Jurkat, Clone E6-1 (cell line): ENCODE results near the gene CYTH3. TPM values are rescaled to one million over a fixed set of nuclear protein-coding genes. Genes with fewer than 3 reads are reported as not detected.
A peak's percentile ranks its signal among the peaks of the same experiment; 100 is the strongest.
"Not testable (repeated sequence)": the region's sequence is repeated elsewhere in the genome, so short reads cannot be mapped to it uniquely, and the experiment has no call there.

Experiments used
- DNase-seq: peaks from one replicate; pipeline ENCODE4 v3.0.0-alpha.2; 2011; ENCODE audit warnings: low read depth, low spot score
- H3K4me3 ChIP-seq: 2 replicates; pipeline ENCODE4 v1.5.1; 2011; ENCODE audit warnings: mild to moderate bottlenecking, low read length, control low read depth, moderate library complexity
- polyA plus RNA-seq: library from polyadenylated mRNA; unstranded; fragments of >200 nt; gene quantifications from one replicate; pipeline ENCODE4 v1.2.1, GENCODE V29; 2012; ENCODE audit warnings: missing spikeins; ENCODE audit not compliant: insufficient read length, insufficient read depth

The CYTH3 gene
- 11.7 TPM for polyA plus RNA-seq

DNA sequence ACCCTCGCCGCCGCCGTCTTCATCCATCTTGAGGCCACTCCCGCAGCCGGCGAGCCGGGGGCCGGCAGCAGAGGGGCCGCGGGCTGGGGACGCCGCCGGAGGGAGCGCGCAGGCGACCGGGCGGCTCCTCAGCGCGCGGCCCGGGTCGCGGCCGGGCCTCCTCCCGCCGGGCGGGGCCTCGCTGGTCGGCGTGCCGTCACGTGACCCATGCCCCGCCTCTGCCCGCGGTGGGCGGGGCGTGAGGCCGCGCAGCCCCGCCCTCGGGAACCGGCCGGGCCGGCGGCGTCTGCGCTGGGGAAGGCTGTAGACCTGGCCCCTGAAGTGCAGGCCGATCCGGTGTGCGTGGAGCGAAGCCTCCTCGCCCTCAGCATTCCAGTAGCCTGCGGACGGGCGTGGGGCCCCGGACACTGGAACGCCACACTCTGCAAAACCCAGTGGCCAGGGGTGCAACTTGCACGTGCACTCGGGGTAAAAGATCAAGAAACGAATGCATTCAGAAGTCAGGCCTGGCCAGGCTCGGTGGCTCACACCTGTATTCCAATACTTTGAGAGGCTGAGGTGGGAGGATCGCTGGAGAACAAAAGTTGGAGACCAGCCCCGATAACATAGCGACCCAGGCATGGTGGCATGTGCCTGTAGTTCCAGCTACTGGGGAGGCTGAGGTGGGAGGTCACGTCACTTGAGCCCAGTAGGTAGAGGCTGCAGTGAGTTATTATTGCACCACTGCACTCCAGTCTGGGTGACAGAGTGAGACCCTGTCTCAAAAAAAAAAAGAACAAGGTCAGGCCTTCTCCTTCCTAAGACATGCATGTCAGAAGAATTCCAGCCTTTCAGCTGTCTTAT is at the start of gene CYTH3:
Gene CYTH3 (minus strand): TSS at position 144 of the 843 bp plus-strand sequence. CDS start 117 bp downstream, at position 27.
- DNase-seq: peak; percentile 32
- H3K4me3 ChIP-seq: peak within 1 kb of the TSS; percentile 72

DNA sequence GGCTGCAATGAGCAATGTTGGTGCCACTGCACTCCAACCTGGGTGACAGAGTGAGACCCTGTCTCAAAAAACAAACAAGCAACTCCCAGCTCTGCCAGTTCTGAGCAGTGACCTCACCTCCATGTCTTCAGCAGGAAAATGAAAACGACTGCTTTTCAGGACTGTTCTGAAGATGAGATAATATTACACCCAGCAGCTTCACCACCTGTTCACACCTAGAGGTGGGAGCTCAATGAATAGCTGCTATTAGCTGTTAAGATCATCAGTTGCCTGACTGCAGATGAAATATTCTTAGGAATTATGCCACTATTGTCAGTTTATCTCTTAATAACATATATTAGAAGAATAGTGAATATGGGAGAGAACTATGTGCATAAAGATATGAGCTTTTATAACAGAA is 48.4 kb upstream of the CYTH3 start:
- H3K4me3 ChIP-seq: no peak overlapping the region
- DNase-seq: no peak

DNA sequence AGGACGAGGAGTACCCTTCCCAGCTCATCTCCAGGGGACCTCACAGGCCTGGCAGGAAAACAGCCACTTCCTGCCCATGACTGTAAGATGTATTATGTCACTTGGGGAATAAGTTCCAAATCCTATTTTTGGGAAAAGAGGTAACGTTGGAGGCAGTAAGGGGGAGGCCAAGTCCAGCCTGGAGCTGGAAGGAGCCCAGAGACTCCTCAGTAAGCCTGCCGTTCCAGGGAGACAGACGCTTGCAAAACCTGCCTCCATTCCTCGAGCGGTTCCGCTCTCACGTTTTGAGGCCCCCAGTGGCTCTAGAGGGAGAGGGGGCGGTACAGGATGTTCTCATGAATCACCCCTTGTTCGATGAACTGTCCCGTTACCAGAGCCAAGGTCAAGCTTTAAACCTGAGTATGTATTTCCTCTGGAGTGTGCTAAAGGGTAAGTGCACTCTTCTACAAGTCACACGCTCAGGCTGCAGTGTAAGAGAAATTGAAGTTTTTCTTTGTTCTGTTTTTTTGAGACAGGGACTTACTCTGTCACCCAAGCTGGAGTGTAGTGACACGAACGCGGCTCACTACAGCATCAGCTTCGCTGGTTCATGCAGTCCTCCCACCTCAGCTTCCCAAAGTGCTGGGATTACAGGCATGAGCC is 45.5 kb upstream of the CYTH3 start:
- no peak for DNase-seq
- no peak overlapping the region for H3K4me3 ChIP-seq

GRCh38 chr7:6316226-6316625 is 43.8 kb upstream of the CYTH3 start:
- DNase-seq: no peak
- no peak overlapping the region for H3K4me3 ChIP-seq

DNA sequence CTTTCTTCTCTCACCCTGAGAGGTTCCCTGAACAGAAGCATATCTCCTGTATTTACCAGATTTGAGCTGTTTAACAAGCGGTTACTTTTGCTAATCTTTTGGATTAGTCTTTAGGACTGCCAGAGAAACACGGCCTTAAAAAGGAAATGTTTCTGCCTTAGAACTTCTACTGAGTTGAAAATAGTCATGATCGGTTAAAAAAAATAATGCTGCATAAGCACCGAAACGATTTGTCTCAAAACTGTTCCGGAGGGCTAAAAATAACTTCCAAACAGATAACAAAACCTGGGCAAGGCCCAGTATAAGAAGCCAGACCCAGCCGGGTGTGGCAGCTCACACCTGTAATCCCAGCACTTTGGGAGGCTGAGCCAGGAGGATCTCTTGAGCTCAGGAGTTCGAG is 43.3 kb upstream of the CYTH3 start:
- H3K4me3 ChIP-seq: no peak overlapping the region
- DNase-seq: no peak

GRCh38 chr7:6310271-6310993 is 38.0 kb upstream of the CYTH3 start:
- no peak for DNase-seq
- H3K4me3 ChIP-seq: no peak overlapping the region

DNA sequence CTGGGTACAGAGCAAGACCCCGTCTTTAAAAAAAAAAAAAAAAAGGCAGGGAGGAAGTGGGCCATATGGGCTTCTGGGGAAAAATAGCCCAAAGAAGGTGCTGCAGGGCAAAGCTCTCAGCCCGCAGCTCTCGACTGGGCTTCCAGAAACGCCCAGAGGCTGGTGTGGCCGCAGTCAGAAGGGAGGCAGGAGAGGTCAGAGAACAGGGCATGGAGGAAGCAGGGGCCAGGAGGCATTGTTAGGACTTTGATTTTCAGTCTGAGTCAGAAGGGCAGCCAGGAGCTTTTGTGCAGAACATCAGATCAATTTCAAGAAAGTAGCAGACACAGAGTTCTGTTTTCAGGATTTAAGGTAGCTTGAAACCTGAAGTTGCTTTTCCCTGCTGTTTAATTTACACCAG is 35.3 kb upstream of the CYTH3 start:
- DNase-seq: no peak
- H3K4me3 ChIP-seq: no peak overlapping the region

DNA sequence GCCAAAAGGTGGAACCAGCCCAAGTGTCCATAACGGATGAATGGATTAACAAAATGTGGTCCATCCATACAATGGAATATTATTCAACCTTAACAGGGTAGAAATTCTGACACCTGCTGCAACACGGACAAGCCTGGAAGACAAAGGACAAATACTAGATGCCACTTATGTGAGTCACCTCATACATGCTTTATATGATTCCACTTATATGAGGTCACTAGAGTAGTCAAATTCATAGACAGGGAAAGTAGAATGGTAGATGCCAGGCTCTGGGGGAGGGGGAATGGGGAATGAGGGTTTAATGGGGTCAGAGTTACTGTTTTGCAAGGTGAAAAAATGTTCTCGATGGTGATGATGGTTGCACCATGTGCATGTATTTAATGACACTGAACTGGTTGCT is 34.0 kb upstream of the CYTH3 start:
- H3K4me3 ChIP-seq: no peak overlapping the region
- no peak for DNase-seq

GRCh38 chr7:6305330-6305729 is 32.9 kb upstream of the CYTH3 start:
- H3K4me3 ChIP-seq: no peak overlapping the region
- DNase-seq: no peak

- not testable (repeated sequence) for DNase-seq, H3K4me3 ChIP-seq
Observed at GRCh38 chr7:6301446-6301845, 29.0 kb upstream of the CYTH3 start.

GRCh38 chr7:6299774-6300173 is 27.4 kb upstream of the CYTH3 start:
- no peak for DNase-seq
- H3K4me3 ChIP-seq: no peak overlapping the region

GRCh38 chr7:6294839-6295238 is 22.4 kb upstream of the CYTH3 start:
- no peak for DNase-seq
- no peak overlapping the region for H3K4me3 ChIP-seq

DNA sequence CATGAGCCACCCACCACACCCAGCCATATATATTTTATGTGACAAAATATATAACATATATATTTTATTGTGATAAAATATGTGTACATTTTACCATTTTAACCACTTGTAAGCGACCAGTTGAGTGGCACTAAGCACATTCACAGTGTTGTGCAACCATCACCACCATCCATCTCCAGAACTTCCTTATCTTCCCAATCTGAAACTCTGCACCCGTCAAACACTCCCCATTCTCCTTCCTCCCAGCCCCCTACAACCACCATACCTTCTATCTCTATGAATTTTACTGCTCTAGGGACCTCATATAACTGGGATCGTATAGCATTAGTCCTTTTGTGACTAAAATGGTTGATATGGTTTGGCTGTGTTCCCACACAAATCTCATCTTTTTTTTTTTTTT is 20.8 kb upstream of the CYTH3 start:
- DNase-seq: no peak
- H3K4me3 ChIP-seq: no peak overlapping the region

DNA sequence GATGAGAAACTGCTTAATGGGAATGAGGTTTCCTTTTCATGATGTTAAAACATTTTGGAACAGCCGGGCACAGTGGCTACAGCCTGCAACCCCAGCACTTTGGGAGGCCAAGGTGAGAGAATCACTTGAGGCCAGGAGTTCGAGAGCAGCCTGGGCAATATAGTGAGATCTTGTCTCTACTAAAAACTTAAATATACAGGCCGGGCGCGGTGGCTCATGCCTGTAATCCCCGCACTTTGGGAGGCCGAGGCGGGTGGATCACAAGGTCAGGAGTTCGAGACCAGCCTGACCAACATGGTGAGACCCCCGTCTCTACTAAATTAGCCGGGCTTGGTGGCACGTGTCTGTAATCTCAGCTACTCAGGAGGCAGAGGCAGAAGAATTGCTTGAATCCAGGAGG is 19.5 kb upstream of the CYTH3 start:
- not testable (repeated sequence) for H3K4me3 ChIP-seq

DNA sequence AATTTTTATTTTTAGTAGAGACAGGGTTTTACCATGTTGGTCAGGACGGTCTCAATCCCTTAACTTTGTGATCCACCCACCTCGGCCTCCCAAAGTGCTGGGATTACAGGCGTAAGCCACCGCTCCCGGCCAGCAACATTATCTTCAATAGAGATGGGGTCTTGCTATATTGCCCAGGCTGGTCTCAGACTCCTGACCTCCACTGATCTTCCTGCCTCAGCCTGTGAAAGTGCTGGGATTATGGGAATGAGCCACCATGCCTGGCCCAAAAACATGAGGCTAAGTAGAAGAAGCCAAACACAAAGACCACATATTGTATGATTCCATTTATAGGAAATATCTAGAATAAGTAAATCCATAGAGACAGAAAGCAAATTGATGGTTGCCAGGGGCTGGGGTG is 19.1 kb upstream of the CYTH3 start:
- DNase-seq: no peak
- H3K4me3 ChIP-seq: no peak overlapping the region

More for the DNA sequence above, 19.5 kb upstream of the CYTH3 start:
- DNase-seq: not testable (repeated sequence)

- H3K4me3 ChIP-seq: no peak overlapping the region
- DNase-seq: no peak
Observed at GRCh38 chr7:6290319-6290741, 17.9 kb upstream of the CYTH3 start.

GRCh38 chr7:6288270-6288860 is 15.9 kb upstream of the CYTH3 start:
- no peak for DNase-seq
- no peak overlapping the region for H3K4me3 ChIP-seq

DNA sequence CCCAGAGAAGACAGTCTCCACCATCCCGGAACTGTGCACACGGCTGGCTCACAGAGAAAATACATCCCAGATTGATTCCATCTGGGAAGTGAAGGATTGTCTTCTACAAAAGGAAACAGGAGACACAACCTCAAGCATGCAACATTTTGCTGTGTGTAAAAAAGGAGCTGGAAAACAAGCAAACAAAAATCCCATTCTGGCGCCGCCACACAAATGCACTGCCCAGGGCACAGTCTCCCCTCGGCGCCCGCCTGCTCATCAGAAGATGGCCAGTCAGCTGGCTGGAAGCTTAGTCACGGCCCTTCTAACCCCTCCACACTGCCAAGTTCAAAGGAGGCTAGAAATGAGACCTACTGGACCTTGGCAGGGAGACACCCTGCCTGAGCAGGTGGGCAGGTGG is 14.1 kb upstream of the CYTH3 start:
- H3K4me3 ChIP-seq: no peak overlapping the region

GRCh38 chr7:6284461-6285360 is 12.3 kb upstream of the CYTH3 start:
- no peak overlapping the region for H3K4me3 ChIP-seq
- no peak for DNase-seq

More for the DNA sequence above, 14.1 kb upstream of the CYTH3 start:
- no peak for DNase-seq
